ENCODE results near the gene DESI1. TPM values are rescaled to one million over a fixed set of nuclear protein-coding genes. Genes with fewer than 3 reads are reported as not detected.

DESI1 gene
- total and polyA plus RNA-seq, 2 of the 13 experiments (the other 11 are each of a cell fraction or from before 2014, with no cell fraction given) = 21.6 to 29.2 TPM

DNA sequence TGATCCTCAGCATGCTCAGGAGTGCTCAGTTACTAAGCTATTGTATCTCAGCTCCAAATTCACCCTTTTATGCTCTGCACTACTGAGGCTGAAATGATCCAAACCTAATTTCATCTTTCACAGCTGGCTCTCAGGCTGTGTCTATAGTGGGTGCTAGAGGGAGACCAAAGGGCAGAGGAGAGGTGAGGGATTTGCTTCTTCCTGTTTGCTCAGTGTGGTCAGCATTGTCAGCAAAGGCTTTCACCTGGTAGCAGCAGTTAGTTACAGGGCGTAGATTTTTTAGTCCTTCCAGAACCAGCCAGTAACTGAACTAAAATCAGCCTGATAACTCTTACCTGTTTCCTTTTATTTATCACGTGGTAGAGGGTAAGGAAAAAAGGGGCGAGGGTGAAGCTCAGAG lies 33.5 kb upstream of the DESI1 start (continued):
- TF ChIP-seq ASH2L (IDR thresholded peaks at IDR 0.05; ENCODE audit: insufficient read length, low read depth, low read length) (no peak), ZNF446 (CRISPR knock-in tag; IDR thresholded peaks at IDR 0.05) (no peak), KLF16 (CRISPR knock-in tag; IDR thresholded peaks at IDR 0.05) (no peak), ZNF10 (CRISPR knock-in tag; IDR thresholded peaks at IDR 0.05; ENCODE audit: borderline replicate concordance, low read depth) (no peak), ZNF615 (CRISPR knock-in tag; IDR thresholded peaks at IDR 0.05; ENCODE audit: borderline replicate concordance) (no peak), ATF7-NPFF (CRISPR knock-in tag; IDR thresholded peaks at IDR 0.05; ENCODE audit: low read depth) (no peak), HES4 (CRISPR knock-in tag; IDR thresholded peaks at IDR 0.05; ENCODE audit: borderline replicate concordance) (no peak), GABPA (IDR thresholded peaks at IDR 0.05; ENCODE audit: low read depth, low read length) (no peak), GABPA (CRISPR knock-in tag; IDR thresholded peaks at IDR 0.05; ENCODE audit: low read depth) (peak; percentile 43), ZKSCAN5 (CRISPR knock-in tag; IDR thresholded peaks at IDR 0.05) (no peak), NR3C1 (CRISPR knock-in tag; IDR thresholded peaks at IDR 0.05) (no peak), SPEN (CRISPR knock-in tag; IDR thresholded peaks at IDR 0.05; ENCODE audit: low read depth) (no peak), ZNF331 (CRISPR knock-in tag; IDR thresholded peaks at IDR 0.05) (no peak), SCMH1 (CRISPR knock-in tag; IDR thresholded peaks at IDR 0.05; ENCODE audit: borderline replicate concordance) (no peak), TBL1XR1 (IDR thresholded peaks at IDR 0.05; ENCODE audit: borderline replicate concordance, low read length, partially characterized antibody) (no peak)
- TF ChIP-seq, protein P1, sequence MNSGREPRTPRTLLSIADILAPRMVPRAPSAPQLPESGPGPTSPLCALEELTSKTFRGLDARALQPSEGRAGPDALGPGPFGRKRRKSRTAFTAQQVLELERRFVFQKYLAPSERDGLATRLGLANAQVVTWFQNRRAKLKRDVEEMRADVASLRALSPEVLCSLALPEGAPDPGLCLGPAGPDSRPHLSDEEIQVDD (CRISPR knock-in tag; IDR thresholded peaks at IDR 0.05; ENCODE audit: borderline replicate concordance) = no peak
- TF ChIP-seq, protein P2, sequence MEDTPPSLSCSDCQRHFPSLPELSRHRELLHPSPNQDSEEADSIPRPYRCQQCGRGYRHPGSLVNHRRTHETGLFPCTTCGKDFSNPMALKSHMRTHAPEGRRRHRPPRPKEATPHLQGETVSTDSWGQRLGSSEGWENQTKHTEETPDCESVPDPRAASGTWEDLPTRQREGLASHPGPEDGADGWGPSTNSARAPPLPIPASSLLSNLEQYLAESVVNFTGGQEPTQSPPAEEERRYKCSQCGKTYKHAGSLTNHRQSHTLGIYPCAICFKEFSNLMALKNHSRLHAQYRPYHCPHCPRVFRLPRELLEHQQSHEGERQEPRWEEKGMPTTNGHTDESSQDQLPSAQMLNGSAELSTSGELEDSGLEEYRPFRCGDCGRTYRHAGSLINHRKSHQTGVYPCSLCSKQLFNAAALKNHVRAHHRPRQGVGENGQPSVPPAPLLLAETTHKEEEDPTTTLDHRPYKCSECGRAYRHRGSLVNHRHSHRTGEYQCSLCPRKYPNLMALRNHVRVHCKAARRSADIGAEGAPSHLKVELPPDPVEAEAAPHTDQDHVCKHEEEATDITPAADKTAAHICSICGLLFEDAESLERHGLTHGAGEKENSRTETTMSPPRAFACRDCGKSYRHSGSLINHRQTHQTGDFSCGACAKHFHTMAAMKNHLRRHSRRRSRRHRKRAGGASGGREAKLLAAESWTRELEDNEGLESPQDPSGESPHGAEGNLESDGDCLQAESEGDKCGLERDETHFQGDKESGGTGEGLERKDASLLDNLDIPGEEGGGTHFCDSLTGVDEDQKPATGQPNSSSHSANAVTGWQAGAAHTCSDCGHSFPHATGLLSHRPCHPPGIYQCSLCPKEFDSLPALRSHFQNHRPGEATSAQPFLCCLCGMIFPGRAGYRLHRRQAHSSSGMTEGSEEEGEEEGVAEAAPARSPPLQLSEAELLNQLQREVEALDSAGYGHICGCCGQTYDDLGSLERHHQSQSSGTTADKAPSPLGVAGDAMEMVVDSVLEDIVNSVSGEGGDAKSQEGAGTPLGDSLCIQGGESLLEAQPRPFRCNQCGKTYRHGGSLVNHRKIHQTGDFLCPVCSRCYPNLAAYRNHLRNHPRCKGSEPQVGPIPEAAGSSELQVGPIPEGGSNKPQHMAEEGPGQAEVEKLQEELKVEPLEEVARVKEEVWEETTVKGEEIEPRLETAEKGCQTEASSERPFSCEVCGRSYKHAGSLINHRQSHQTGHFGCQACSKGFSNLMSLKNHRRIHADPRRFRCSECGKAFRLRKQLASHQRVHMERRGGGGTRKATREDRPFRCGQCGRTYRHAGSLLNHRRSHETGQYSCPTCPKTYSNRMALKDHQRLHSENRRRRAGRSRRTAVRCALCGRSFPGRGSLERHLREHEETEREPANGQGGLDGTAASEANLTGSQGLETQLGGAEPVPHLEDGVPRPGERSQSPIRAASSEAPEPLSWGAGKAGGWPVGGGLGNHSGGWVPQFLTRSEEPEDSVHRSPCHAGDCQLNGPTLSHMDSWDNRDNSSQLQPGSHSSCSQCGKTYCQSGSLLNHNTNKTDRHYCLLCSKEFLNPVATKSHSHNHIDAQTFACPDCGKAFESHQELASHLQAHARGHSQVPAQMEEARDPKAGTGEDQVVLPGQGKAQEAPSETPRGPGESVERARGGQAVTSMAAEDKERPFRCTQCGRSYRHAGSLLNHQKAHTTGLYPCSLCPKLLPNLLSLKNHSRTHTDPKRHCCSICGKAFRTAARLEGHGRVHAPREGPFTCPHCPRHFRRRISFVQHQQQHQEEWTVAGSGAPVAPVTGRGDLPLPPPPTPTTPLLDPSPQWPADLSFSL (CRISPR knock-in tag; IDR thresholded peaks at IDR 0.05) = no peak
- TF ChIP-seq, protein P3, sequence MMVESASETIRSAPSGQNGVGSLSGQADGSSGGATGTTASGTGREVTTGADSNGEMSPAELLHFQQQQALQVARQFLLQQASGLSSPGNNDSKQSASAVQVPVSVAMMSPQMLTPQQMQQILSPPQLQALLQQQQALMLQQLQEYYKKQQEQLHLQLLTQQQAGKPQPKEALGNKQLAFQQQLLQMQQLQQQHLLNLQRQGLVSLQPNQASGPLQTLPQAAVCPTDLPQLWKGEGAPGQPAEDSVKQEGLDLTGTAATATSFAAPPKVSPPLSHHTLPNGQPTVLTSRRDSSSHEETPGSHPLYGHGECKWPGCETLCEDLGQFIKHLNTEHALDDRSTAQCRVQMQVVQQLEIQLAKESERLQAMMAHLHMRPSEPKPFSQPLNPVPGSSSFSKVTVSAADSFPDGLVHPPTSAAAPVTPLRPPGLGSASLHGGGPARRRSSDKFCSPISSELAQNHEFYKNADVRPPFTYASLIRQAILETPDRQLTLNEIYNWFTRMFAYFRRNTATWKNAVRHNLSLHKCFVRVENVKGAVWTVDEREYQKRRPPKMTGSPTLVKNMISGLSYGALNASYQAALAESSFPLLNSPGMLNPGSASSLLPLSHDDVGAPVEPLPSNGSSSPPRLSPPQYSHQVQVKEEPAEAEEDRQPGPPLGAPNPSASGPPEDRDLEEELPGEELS (CRISPR knock-in tag; IDR thresholded peaks at IDR 0.05) = 0 out of 2 replicates have a peak, but pooled peaks have one; percentile 33

Measured in HepG2 (cell line).